Thymus (tissue), 11 donors: ENCODE data around the gene ORC1. TPM values are rescaled to one million over a fixed set of nuclear protein-coding genes. Genes with fewer than 3 reads are reported as not detected.

ENCODE experiments used
- DNase-seq, 9 donors: peaks; one replicate each; pipeline ENCODE4 v3.0.0-alpha.2; 2013; ENCODE audit warnings: low spot score in 9 of 9, low read depth in 6 of 9, missing footprints in 1 of 9
- H3K27ac ChIP-seq, 2 donors: one replicate each; pipeline ENCODE4 v1.5.1; 2013; ENCODE audit warnings: control low read depth in 1 of 2, low read depth in 1 of 2, low read length in 1 of 2, mild to moderate bottlenecking in 1 of 2, moderate library complexity in 1 of 2
- H3K27me3 ChIP-seq, 2 donors: one replicate each; pipeline ENCODE4 v1.5.1; 2013; ENCODE audit warnings: low read length in 1 of 2; ENCODE audit not compliant: control insufficient read depth in 2 of 2, insufficient read depth in 1 of 2
- H3K36me3 ChIP-seq, 2 donors: one replicate each; pipeline ENCODE4 v1.5.1; 2013; ENCODE audit warnings: low read length in 1 of 2, mild to moderate bottlenecking in 1 of 2, moderate library complexity in 1 of 2; ENCODE audit not compliant: control insufficient read depth in 2 of 2, insufficient read depth in 2 of 2
- H3K4me1 ChIP-seq, 2 donors: one replicate each; pipeline ENCODE4 v1.5.1; 2013; ENCODE audit warnings: low read length in 2 of 2; ENCODE audit not compliant: control insufficient read depth in 2 of 2, insufficient read depth in 2 of 2
- H3K4me3 ChIP-seq, 2 donors: one replicate each; pipeline ENCODE4 v1.5.1; 2013; ENCODE audit warnings: low read length in 2 of 2, control low read depth in 1 of 2, mild to moderate bottlenecking in 1 of 2
- H3K9me3 ChIP-seq, 2 donors: one replicate each; pipeline ENCODE4 v1.5.1; 2013; ENCODE audit warnings: low read length in 1 of 2, mild to moderate bottlenecking in 1 of 2; ENCODE audit not compliant: control insufficient read depth in 2 of 2, insufficient read depth in 1 of 2
- WGBS: extraction: QIAGEN DNeasy Blood & Tissue Kit; methylation state at CpG from one replicate; pipeline ENCODE4 v1.1.7; 2013; 5-methylcytosine and 5-hydroxymethylcytosine counted together
- polyA plus RNA-seq: library from polyadenylated mRNA; stranded (reverse); fragments of 200-250 nt; gene quantifications from one replicate; pipeline ENCODE4 v1.2.3, GENCODE V29; 2013
- total RNA-seq: library from RNA; stranded (reverse); fragments of 120-200 nt; gene quantifications from one replicate; pipeline ENCODE4 v1.2.4, GENCODE V29; 2013
- donor health status: healthy.

ORC1 gene
- total and polyA plus RNA-seq, 2 donors = 0.96 to 15.0 TPM

DNA sequence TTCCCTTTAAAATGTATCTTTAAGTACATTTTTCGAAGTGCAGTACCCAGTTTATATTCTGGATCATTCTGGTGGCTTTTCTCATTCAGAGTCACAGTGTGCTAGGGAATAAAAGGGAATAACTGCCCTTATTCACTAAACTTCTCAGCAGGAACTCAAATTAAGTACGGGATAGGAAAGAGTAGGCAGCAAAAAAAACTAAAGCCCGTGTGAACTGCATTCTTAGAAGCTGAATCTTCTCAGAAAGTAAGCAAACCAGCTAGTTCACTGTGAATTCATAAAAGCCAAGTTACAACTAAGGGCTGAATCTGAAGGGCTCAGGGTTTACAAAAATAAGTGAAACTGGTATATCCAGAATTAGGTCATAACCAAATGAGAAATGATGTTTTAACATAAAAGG lies 22.1 kb upstream of the ORC1 start:
- 91% methylated on average over 3 of the region's 3 CpGs for WGBS
- Histone ChIP-seq H3K4me1 (peaks cover 12 to 21% of the 10 kb centered on the region in 2 donors), H3K4me3 (no peak overlapping the region), H3K9me3 (no peaks in the 10 kb centered on the region), H3K36me3 (peaks cover 12 to 31% of the 10 kb centered on the region in 2 donors), H3K27ac (peak overlapping the region in 1 of 2 donors; percentile 2), H3K27me3 (no peaks in the 10 kb centered on the region)
- no peak for DNase-seq

DNA sequence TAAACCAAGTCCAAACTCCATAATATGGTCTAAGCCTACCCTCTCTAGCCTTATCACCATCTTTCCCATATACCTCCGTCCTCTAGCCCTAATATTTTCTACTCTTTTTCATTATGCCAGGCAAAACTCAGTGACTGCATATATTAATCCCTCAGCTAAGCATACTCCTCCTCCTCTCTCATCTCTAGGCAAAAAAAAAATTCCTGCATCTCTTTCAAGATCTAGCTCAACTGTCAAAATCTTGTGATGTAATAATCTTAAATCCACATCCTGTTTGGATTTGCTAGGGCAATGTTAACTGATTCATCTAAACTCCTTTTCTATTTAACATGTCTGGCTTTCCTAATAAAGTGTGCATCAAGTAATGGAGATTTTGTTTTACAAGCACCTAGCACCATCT lies 20.6 kb upstream of the ORC1 start:
- Histone ChIP-seq H3K4me3 (peak overlapping the region in 1 of 2 donors; percentile 15), H3K27ac (peak overlapping the region; percentile 37 to 95), H3K4me1 (peaks cover 12 to 21% of the 10 kb centered on the region in 2 donors), H3K36me3 (peaks cover 3 to 28% of the 10 kb centered on the region in 2 donors), H3K9me3 (no peaks in the 10 kb centered on the region), H3K27me3 (no peaks in the 10 kb centered on the region)
- peak in 1 of 9 donors; percentile 56 for DNase-seq
- 96% methylated on average over 1 of the region's 1 CpG for WGBS

DNA sequence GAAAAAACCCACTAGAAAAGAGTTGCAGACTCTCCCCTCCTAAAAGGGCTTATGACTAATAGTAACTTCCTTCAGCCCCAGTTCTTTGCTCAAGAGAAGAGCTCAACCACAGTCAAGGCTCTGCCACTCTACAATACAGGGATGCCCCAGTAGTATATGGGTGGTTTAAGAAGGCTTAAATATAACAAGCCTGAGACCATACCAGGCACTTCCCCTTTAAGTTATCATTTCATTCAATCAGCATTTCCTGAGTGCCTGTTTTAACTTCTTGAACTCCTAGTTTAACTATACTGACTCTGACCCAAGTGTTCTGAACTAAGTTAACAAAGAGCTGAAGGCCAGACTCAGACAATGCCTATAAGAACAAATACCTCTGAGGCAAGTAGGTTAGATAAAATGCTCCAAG lies 20.0 kb upstream of the ORC1 start:
- H3K27ac ChIP-seq = peak overlapping the region; percentile 85 to 95
- peak in 7 of 9 donors; percentile 32 to 77 (median 52) for DNase-seq
- peaks cover 12 to 22% of the 10 kb centered on the region in 2 donors for H3K4me1 ChIP-seq
- H3K27me3 ChIP-seq = no peaks in the 10 kb centered on the region
- no peaks in the 10 kb centered on the region for H3K9me3 ChIP-seq
- H3K4me3 ChIP-seq = peak overlapping the region; percentile 15 to 33
- peaks cover 0 to 28% of the 10 kb centered on the region in 2 donors for H3K36me3 ChIP-seq

DNA sequence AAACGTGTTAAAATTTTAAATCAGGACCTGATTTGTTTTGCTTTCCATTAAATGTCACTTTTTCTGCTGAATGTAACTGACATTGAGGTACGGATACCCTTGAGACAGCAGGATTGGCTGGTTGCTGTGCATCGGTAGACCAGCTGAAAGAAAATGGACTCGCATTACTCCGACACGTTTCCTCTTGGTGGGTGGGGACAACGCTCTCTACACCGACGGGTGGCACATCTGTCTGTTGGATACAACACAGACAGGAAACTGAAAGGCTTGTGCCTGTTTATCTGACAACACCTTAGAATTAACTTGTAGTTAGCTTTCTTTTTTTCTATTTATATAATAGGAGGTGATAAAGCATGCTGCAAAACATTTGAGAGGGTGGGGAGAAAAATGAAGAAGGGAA lies 19.5 kb upstream of the ORC1 start:
- H3K27ac ChIP-seq = peak overlapping the region; percentile 85 to 95
- H3K9me3 ChIP-seq = no peaks in the 10 kb centered on the region
- H3K36me3 ChIP-seq = peaks cover 0 to 27% of the 10 kb centered on the region in 2 donors
- H3K4me1 ChIP-seq = peaks cover 14 to 23% of the 10 kb centered on the region in 2 donors
- DNase-seq = peak; percentile 46 to 92 (median 79)
- no peaks in the 10 kb centered on the region for H3K27me3 ChIP-seq
- peak overlapping the region; percentile 15 to 33 for H3K4me3 ChIP-seq
- WGBS = 9% methylated on average over 9 of the region's 9 CpGs

DNA sequence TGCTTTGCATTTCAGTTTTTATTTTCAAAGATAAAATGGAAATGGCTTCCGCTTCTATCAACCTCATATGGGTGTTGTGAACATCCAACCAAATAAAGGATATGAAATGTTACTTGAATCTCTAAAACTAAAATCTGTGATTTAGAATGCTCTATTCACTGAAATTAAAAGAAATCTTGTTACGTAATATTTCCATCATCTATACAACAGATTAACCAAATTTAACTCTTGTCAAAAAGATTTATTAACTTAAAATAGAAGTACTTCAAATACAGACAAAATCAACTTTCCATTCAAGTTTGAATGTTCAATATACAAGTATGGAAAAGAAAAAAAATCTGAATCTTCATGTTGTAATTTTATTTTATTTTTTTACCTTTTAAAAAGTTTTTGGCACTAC lies 18.8 kb upstream of the ORC1 start:
- H3K4me3 ChIP-seq = no peak overlapping the region
- H3K4me1 ChIP-seq = peaks cover 14 to 23% of the 10 kb centered on the region in 2 donors
- H3K27ac ChIP-seq = peak overlapping the region in 1 of 2 donors; percentile 95
- H3K27me3 ChIP-seq = no peaks in the 10 kb centered on the region
- no peaks in the 10 kb centered on the region for H3K9me3 ChIP-seq
- over 99% methylated on average over 2 of the region's 2 CpGs for WGBS
- peaks cover 0 to 35% of the 10 kb centered on the region in 2 donors for H3K36me3 ChIP-seq
- no peak for DNase-seq

DNA sequence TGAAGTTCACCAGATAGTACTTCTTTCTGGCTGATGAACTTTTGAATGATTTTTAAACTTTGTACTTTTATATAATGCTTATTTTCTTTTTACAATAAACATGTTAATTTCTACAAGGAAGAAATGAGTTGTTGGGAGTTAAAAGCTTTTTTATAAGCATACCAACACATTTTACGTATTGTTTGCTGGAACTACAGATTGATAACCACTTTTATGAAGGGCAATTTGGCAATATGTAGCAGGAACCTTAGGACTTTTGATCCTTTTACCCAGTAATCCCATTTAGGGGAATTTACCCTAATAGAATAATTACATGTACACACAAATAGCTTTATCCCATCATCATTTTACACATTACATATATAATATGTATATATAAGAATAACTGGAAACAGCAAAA lies 16.5 kb upstream of the ORC1 start:
- Histone ChIP-seq H3K27me3 (no peaks in the 10 kb centered on the region), H3K36me3 (peaks cover 13 to 51% of the 10 kb centered on the region in 2 donors), H3K9me3 (no peaks in the 10 kb centered on the region), H3K4me3 (no peak overlapping the region), H3K4me1 (peaks cover 11 to 20% of the 10 kb centered on the region in 2 donors), H3K27ac (no peak overlapping the region)
- WGBS = 99% methylated on average over 1 of the region's 1 CpG
- no peak for DNase-seq

DNA sequence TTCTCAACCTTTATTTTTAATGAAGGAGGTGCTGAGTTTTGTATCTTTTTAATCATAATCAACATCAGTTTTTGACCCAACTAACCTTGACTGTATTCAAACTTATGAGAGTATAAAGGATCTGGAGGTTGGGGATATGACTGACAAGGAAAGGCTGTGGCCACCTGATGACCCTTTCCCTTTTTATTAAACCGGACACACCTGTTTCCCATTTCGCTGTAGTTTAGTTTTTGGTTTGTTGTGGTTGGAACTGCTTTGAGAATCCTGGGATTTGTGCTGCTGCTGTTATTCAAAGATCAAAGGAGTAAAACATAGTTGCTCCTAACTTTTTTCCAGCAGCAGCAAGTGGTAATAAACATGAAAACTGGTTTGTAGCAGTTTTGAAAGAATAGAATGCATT lies 12.6 kb upstream of the ORC1 start:
- DNase-seq = no peak
- Histone ChIP-seq H3K36me3 (peaks cover 45 to 74% of the 10 kb centered on the region in 2 donors), H3K4me3 (no peak overlapping the region), H3K27me3 (no peaks in the 10 kb centered on the region), H3K27ac (no peak overlapping the region), H3K9me3 (no peaks in the 10 kb centered on the region), H3K4me1 (peaks cover 2% of the 10 kb centered on the region in 2 donors)
- WGBS = 98% methylated on average over 2 of the region's 2 CpGs

DNA sequence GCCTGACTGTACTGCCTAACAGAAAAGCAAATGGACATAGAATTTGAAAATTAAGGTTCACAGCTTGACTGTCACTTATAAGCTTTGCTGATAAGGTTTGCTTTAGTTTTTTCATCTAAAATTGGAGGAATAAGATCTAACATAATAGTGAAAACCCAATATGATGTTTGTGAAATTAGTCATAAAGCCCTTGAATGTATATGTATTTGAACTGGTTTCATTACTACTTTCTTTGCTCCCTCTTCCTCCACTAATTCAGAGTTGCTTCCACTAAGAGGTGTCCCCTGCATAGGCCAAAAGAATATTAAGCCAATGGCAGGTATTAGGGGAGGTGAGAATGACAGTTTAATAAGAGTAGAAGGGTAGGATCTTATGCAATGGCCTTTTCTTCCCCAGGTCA lies 10.7 kb upstream of the ORC1 start:
- Histone ChIP-seq H3K4me1 (peaks cover 2% of the 10 kb centered on the region in 2 donors), H3K36me3 (peaks cover 54 to 82% of the 10 kb centered on the region in 2 donors), H3K27ac (no peak overlapping the region), H3K27me3 (no peaks in the 10 kb centered on the region), H3K4me3 (no peak overlapping the region), H3K9me3 (no peaks in the 10 kb centered on the region)
- DNase-seq = no peak

DNA sequence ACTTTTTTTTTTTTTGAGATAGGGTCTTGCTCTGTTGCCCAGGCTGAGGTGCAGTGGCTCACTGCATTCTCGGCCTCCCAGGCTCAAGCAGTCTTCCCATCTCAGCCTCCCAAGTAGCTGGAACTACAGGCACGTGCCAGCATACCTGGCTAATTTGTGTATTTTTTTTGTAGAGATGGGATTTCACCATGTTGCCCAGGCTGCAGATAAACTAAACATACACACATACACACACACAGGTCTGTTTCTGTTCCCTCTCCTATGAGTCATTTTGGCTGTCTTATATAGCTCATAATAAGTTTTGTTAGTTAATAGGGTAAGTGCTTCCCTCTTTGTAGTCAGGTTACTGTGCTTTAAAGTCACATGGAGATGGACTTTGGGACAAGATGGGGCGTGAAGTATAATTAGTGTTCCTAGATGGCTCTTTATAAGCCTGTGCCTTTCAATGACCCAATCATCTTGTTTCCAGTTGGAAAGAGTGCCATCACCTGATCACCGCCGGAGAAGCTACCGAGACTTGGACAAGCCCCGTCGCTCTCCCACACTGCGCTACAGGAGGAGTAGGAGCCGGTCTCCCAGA lies 9.3 kb upstream of the ORC1 start:
- H3K4me1 ChIP-seq = no peaks in the 10 kb centered on the region
- no peak overlapping the region for H3K27ac ChIP-seq
- DNase-seq = no peak
- H3K9me3 ChIP-seq = no peaks in the 10 kb centered on the region
- H3K27me3 ChIP-seq = no peaks in the 10 kb centered on the region
- 99% methylated on average over 10 of the region's 10 CpGs for WGBS
- no peak overlapping the region for H3K4me3 ChIP-seq
- peaks cover 66 to 92% of the 10 kb centered on the region in 2 donors for H3K36me3 ChIP-seq
